Activated CD4-positive, alpha-beta memory T cell treated with anti-CD3 and anti-CD28 coated beads, Interleukin-2, amount 10 ng/mL, durations not matched to agents 7 days and 5 days (primary cell): ENCODE data around the gene TENM4. TPM values are rescaled to one million over a fixed set of nuclear protein-coding genes. Genes with fewer than 3 reads are reported as not detected.

ENCODE experiments used
- CTCF ChIA-PET: fragments of 350-600 bp; sonication (Branson Sonifier 250); formaldehyde crosslinking; loops from one replicate; lab custom pipeline; 2021; ENCODE audit warnings: antibody characterized with exemption, inconsistent platforms; lab: Charles Lee
- POLR2A ChIA-PET: fragments of 350-600 bp; sonication (Branson Sonifier 250); formaldehyde crosslinking; loops from one replicate; lab custom pipeline; 2021; ENCODE audit warnings: antibody characterized with exemption; lab: Charles Lee
- DNase-seq: peaks from one replicate; pipeline ENCODE4 v3.0.0-alpha.2; 2020
- H3K27ac Mint-ChIP-seq: one replicate; pipeline ENCODE4 v1.8.0; 2021; ENCODE audit warnings: mild to moderate bottlenecking, mixed read lengths
- H3K27me3 Mint-ChIP-seq: one replicate; pipeline ENCODE4 v1.8.0; 2021; ENCODE audit warnings: mixed read lengths
- H3K36me3 Mint-ChIP-seq: one replicate; pipeline ENCODE4 v1.8.0; 2021; ENCODE audit warnings: low read depth, mixed read lengths
- H3K4me1 Mint-ChIP-seq: one replicate; pipeline ENCODE4 v1.8.0; 2021; ENCODE audit warnings: mixed read lengths
- H3K4me3 Mint-ChIP-seq: one replicate; pipeline ENCODE4 v1.8.0; 2021; ENCODE audit warnings: mild to moderate bottlenecking, mixed read lengths
- H3K9me3 Mint-ChIP-seq: one replicate; pipeline ENCODE4 v1.8.0; 2021; ENCODE audit warnings: mixed read lengths
- total RNA-seq, 2 experiments: library from RNA; stranded (reverse); gene quantifications; one replicate each; pipeline ENCODE4 v1.2.3, GENCODE V29; 2021

Gene TENM4
- total RNA-seq, 2 experiments from 2014 or later = not detected

GRCh38 chr11:78797559-78797958 lies 643.3 kb downstream of the TENM4 start:
- no peak overlapping the region for H3K4me3 Mint-ChIP-seq
- ChIA-PET CTCF (interaction anchor here (0.8 to 3.6 kb wide), 7 partner anchors 10 to 302 kb away, joined by 3 to 14 read pairs (median 3); no protein-coding TSS in a partner anchor), POLR2A (no interaction called here)
- no peak for DNase-seq
- H3K36me3 Mint-ChIP-seq = no peaks in the 10 kb centered on the region
- no peaks in the 10 kb centered on the region for H3K27me3 Mint-ChIP-seq
- H3K27ac Mint-ChIP-seq = no peak overlapping the region
- no peaks in the 10 kb centered on the region for H3K4me1 Mint-ChIP-seq
- no peaks in the 10 kb centered on the region for H3K9me3 Mint-ChIP-seq

GRCh38 chr11:78796956-78797355 lies 643.9 kb downstream of the TENM4 start:
- no peaks in the 10 kb centered on the region for H3K4me1 Mint-ChIP-seq
- POLR2A ChIA-PET = no interaction called here
- H3K4me3 Mint-ChIP-seq = no peak overlapping the region
- no peak for DNase-seq
- no peaks in the 10 kb centered on the region for H3K9me3 Mint-ChIP-seq
- no peak overlapping the region for H3K27ac Mint-ChIP-seq
- CTCF ChIA-PET = interaction anchor here (1.5 to 3.1 kb wide), 3 partner anchors 11 to 303 kb away, joined by 3 to 10 read pairs (median 7); no protein-coding TSS in a partner anchor
- H3K36me3 Mint-ChIP-seq = no peaks in the 10 kb centered on the region
- H3K27me3 Mint-ChIP-seq = no peaks in the 10 kb centered on the region

GRCh38 chr11:78795621-78796261 lies 645.1 kb downstream of the TENM4 start:
- Mint-ChIP-seq H3K27me3 (no peaks in the 10 kb centered on the region), H3K4me1 (no peaks in the 10 kb centered on the region), H3K9me3 (no peaks in the 10 kb centered on the region), H3K36me3 (no peaks in the 10 kb centered on the region), H3K4me3 (no peak overlapping the region), H3K27ac (no peak overlapping the region)
- CTCF ChIA-PET = no interaction called here
- POLR2A ChIA-PET = no interaction called here
- DNase-seq = no peak

- no peaks in the 10 kb centered on the region for H3K9me3 Mint-ChIP-seq
- no peaks in the 10 kb centered on the region for H3K36me3 Mint-ChIP-seq
- no peak overlapping the region for H3K4me3 Mint-ChIP-seq
- POLR2A ChIA-PET = no interaction called here
- H3K27me3 Mint-ChIP-seq = no peaks in the 10 kb centered on the region
- H3K4me1 Mint-ChIP-seq = no peaks in the 10 kb centered on the region
- DNase-seq = no peak
- CTCF ChIA-PET = no interaction called here
- H3K27ac Mint-ChIP-seq = no peak overlapping the region
Measured at GRCh38 chr11:78791964-78792363, 648.9 kb downstream of the TENM4 start.

GRCh38 chr11:78791254-78791653 lies 649.6 kb downstream of the TENM4 start:
- CTCF ChIA-PET = no interaction called here
- no peaks in the 10 kb centered on the region for H3K36me3 Mint-ChIP-seq
- DNase-seq = no peak
- H3K27me3 Mint-ChIP-seq = no peaks in the 10 kb centered on the region
- H3K9me3 Mint-ChIP-seq = no peaks in the 10 kb centered on the region
- H3K27ac Mint-ChIP-seq = no peak overlapping the region
- H3K4me1 Mint-ChIP-seq = no peaks in the 10 kb centered on the region
- POLR2A ChIA-PET = no interaction called here
- H3K4me3 Mint-ChIP-seq = no peak overlapping the region

GRCh38 chr11:78790784-78791183 lies 650.0 kb downstream of the TENM4 start:
- ChIA-PET CTCF (no interaction called here), POLR2A (no interaction called here)
- Mint-ChIP-seq H3K9me3 (no peaks in the 10 kb centered on the region), H3K4me1 (no peaks in the 10 kb centered on the region), H3K4me3 (no peak overlapping the region), H3K27me3 (no peaks in the 10 kb centered on the region), H3K27ac (no peak overlapping the region), H3K36me3 (no peaks in the 10 kb centered on the region)
- DNase-seq = no peak

- ChIA-PET POLR2A (no interaction called here), CTCF (no interaction called here)
- Mint-ChIP-seq H3K27ac (no peak overlapping the region), H3K4me1 (no peaks in the 10 kb centered on the region), H3K4me3 (no peak overlapping the region), H3K36me3 (no peaks in the 10 kb centered on the region), H3K9me3 (no peaks in the 10 kb centered on the region), H3K27me3 (peaks cover 3% of the 10 kb centered on the region)
- no peak for DNase-seq
Measured at GRCh38 chr11:78789375-78789774, 651.5 kb downstream of the TENM4 start.

GRCh38 chr11:78788533-78788932 lies 652.3 kb downstream of the TENM4 start:
- peaks cover 4% of the 10 kb centered on the region for H3K27me3 Mint-ChIP-seq
- DNase-seq = no peak
- ChIA-PET POLR2A (no interaction called here), CTCF (interaction anchor here (1.4 kb wide), 1 partner anchor 143 kb away, joined by 5 read pairs; no protein-coding TSS in a partner anchor)
- H3K9me3 Mint-ChIP-seq = no peaks in the 10 kb centered on the region
- no peak overlapping the region for H3K4me3 Mint-ChIP-seq
- no peaks in the 10 kb centered on the region for H3K36me3 Mint-ChIP-seq
- no peaks in the 10 kb centered on the region for H3K4me1 Mint-ChIP-seq
- no peak overlapping the region for H3K27ac Mint-ChIP-seq

GRCh38 chr11:78787696-78788095 lies 653.1 kb downstream of the TENM4 start:
- H3K4me3 Mint-ChIP-seq = no peak overlapping the region
- ChIA-PET POLR2A (no interaction called here), CTCF (interaction anchor here (1.4 kb wide), 1 partner anchor 142 kb away, joined by 5 read pairs; no protein-coding TSS in a partner anchor)
- H3K27me3 Mint-ChIP-seq = peaks cover 4% of the 10 kb centered on the region
- H3K27ac Mint-ChIP-seq = no peak overlapping the region
- DNase-seq = no peak
- H3K9me3 Mint-ChIP-seq = no peaks in the 10 kb centered on the region
- H3K36me3 Mint-ChIP-seq = no peaks in the 10 kb centered on the region
- H3K4me1 Mint-ChIP-seq = no peaks in the 10 kb centered on the region

- no peak for DNase-seq
- POLR2A ChIA-PET = no interaction called here
- Mint-ChIP-seq H3K4me1 (no peaks in the 10 kb centered on the region), H3K27ac (no peak overlapping the region), H3K27me3 (peaks cover 4% of the 10 kb centered on the region), H3K9me3 (no peaks in the 10 kb centered on the region), H3K36me3 (no peaks in the 10 kb centered on the region), H3K4me3 (no peak overlapping the region)
- CTCF ChIA-PET = no interaction called here
Measured at GRCh38 chr11:78786746-78787145, 654.1 kb downstream of the TENM4 start.

- no peaks in the 10 kb centered on the region for H3K9me3 Mint-ChIP-seq
- H3K27ac Mint-ChIP-seq = no peak overlapping the region
- peaks cover 4% of the 10 kb centered on the region for H3K27me3 Mint-ChIP-seq
- POLR2A ChIA-PET = no interaction called here
- H3K4me1 Mint-ChIP-seq = no peaks in the 10 kb centered on the region
- CTCF ChIA-PET = interaction anchor here (1.0 kb wide), 1 partner anchor 11 kb away, joined by 3 read pairs; no protein-coding TSS in a partner anchor
- H3K36me3 Mint-ChIP-seq = no peaks in the 10 kb centered on the region
- DNase-seq = no peak
- H3K4me3 Mint-ChIP-seq = no peak overlapping the region
Measured at GRCh38 chr11:78786086-78786485, 654.7 kb downstream of the TENM4 start.

- ChIA-PET POLR2A (no interaction called here), CTCF (no interaction called here)
- no peak overlapping the region for H3K27ac Mint-ChIP-seq
- H3K9me3 Mint-ChIP-seq = no peaks in the 10 kb centered on the region
- DNase-seq = no peak
- no peak overlapping the region for H3K4me3 Mint-ChIP-seq
- H3K27me3 Mint-ChIP-seq = peaks cover 4% of the 10 kb centered on the region
- H3K4me1 Mint-ChIP-seq = no peaks in the 10 kb centered on the region
- no peaks in the 10 kb centered on the region for H3K36me3 Mint-ChIP-seq
Measured at GRCh38 chr11:78784321-78785061, 656.3 kb downstream of the TENM4 start.

GRCh38 chr11:78783846-78784245 lies 657.0 kb downstream of the TENM4 start:
- Mint-ChIP-seq H3K27me3 (peaks cover 4% of the 10 kb centered on the region), H3K4me1 (no peaks in the 10 kb centered on the region), H3K9me3 (no peaks in the 10 kb centered on the region), H3K27ac (no peak overlapping the region), H3K4me3 (no peak overlapping the region), H3K36me3 (no peaks in the 10 kb centered on the region)
- no peak for DNase-seq
- POLR2A ChIA-PET = no interaction called here
- CTCF ChIA-PET = no interaction called here
